CD1c-positive myeloid dendritic cell (primary cell): Measurements from ENCODE around the gene ZNF831.
A peak's percentile ranks its signal among the peaks of the same experiment; 100 is the strongest.

ENCODE experiments used
- DNase-seq: peaks from one replicate; pipeline ENCODE4 v3.0.0-alpha.2; 2016; ENCODE audit errors: extremely low spot score

The ZNF831 gene

GRCh38 chr20:59247731-59248684 is 84.4 kb downstream of the ZNF831 start:
- peak; percentile 12 for DNase-seq

GRCh38 chr20:59250293-59250692 is 86.7 kb downstream of the ZNF831 start:
- no peak for DNase-seq

GRCh38 chr20:59253325-59253724 is 89.7 kb downstream of the ZNF831 start:
- DNase-seq: peak; percentile 18

- DNase-seq: no peak
Measured at GRCh38 chr20:59253779-59254319, 90.2 kb downstream of the ZNF831 start.

DNA sequence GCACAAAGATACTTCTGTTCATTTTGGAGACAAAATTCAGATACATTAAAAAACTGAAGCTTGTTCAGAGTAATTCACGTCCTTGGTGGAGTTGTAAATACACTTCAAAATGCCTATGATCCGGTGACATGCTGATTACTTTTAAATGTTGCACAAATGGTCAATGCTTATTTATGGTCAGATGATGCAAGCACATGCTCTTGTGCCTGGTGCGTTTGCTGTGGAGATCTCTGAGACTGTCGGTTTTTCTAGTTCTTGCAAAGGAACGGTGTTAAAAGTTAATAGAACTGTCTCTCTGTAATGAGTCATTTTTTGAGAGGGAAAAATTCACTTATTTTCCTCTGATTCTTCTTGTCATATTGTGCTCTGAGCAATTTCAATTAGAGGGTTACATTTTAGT is 91.6 kb downstream of the ZNF831 start:
- DNase-seq: no peak

- DNase-seq: peak; percentile 24
Measured at GRCh38 chr20:59258221-59258621, 94.6 kb downstream of the ZNF831 start.

- no peak for DNase-seq
Measured at GRCh38 chr20:59259946-59260345, 96.3 kb downstream of the ZNF831 start.

DNA sequence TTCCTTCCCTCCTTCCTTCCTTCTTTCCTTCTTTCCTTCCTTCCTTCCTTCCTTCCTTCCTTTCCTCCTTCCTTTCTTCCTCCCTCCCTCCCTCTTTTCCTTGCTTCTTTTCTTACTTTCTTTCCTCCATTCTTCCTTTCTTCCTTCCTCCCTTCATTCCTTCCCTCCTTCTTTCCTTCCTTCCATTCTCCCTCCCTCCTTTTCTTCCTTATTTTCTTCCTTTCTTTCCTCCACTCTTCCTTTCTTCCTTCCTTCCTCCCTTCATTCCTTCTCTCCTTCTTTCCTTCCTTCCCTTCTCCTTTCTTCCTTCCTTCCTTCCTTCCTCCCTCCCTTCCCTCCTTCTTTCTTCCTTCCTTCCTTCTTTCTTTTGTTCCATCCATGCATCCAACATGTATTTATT is 101.7 kb downstream of the ZNF831 start:
- DNase-seq: no peak

DNA sequence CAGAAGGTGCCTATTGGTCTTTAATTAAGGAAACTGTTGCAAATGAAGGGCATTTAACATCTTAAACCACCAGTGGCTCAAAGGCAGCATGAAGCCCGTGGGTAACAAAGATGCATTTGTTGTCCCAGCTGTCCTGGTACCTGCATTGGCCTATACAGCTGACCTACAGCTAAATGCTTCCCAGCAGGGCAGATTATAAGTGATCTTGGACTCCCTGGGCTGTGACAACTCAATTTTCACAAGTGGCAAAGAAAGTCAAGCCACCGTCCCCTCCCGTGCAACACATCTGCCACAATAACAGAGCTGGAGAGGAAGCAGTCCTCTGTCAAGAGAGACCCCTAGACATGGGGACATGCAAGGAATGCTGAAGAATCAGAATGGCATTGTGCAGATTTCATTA is 105.2 kb downstream of the ZNF831 start:
- DNase-seq: no peak

DNA sequence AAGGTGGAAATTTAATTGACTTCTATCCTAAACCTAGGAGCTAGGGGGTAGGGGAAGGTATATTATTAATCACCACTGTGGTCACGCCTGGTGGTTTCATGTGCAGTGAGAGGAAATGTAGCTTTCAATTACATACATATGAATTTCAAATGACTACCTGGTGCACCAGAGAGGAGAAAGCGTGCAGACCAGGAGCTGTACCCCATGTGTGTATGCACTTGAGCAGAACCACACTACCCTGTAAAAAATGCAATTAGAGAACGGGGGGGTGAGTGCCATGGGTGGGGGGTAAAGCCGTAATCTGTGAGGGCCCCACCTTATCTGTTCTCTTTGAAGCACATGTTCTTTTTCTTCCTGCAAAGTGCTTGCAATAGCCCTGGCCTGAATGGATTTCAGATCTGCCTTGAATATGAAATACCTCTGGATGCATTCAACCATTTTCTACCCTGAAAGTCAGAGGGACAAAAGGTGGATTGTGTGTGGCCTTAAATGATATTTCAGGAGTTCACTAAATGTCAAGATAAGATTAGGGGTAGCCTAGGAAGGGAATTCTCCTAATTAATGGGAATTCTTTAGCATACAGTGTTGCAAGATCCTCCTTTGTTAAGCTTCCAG is 105.9 kb downstream of the ZNF831 start:
- DNase-seq: no peak

GRCh38 chr20:59270380-59270779 is 106.8 kb downstream of the ZNF831 start:
- no peak for DNase-seq

DNA sequence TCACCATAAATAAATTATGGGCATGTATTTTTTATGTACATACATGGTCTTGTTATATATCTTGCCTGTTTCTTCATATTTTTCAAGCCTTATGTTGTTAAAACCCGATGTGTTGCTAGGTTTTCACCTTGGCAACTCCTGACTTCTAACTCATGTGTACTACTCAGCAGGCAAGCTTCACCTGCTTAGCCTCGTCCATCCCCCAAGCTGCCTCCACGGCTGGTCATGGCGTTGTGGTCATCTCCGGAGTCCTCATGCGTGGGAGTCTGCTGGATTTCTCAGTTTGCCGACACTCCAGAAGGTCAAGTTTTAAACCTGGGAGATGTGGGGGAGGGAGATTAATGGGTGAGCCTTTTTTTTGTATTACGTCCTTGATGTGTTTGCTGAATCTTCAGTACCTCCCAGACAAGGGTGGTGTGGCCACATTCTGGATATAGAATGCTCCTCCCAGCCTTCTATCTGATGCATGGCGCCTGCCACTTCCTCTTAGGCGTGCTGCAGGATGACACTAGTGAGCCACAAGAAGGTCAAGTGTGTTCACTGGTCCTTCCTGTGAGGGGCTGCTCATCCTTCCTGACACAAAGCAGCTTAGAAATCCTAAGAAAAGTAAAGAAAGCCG is 110.2 kb downstream of the ZNF831 start:
- no peak for DNase-seq

- DNase-seq: no peak
Measured at GRCh38 chr20:59276938-59277337, 113.3 kb downstream of the ZNF831 start.

GRCh38 chr20:59284470-59284869 is 120.8 kb downstream of the ZNF831 start:
- DNase-seq: no peak

DNA sequence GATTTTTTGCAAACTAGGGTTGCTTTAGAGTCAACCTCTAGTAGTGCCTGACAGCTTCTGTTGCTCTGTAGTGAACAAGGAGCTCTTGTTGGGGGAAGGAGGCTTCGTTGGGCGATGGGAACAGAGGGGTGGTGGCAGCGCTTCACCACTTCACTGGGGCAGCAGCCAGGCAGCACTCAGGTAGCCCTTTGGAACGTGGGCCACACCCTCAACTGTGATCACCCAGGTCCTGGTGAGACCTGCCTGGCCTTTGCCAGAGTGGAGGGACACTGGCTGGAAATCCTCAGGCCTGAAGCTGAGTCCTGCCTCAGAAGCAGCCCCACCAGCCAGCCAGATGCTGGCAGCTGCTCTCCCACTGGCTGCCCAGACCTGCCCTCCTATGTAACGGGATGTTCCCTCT is 126.4 kb downstream of the ZNF831 start:
- no peak for DNase-seq

GRCh38 chr20:59291740-59292383 is 128.2 kb downstream of the ZNF831 start:
- DNase-seq: no peak

DNA sequence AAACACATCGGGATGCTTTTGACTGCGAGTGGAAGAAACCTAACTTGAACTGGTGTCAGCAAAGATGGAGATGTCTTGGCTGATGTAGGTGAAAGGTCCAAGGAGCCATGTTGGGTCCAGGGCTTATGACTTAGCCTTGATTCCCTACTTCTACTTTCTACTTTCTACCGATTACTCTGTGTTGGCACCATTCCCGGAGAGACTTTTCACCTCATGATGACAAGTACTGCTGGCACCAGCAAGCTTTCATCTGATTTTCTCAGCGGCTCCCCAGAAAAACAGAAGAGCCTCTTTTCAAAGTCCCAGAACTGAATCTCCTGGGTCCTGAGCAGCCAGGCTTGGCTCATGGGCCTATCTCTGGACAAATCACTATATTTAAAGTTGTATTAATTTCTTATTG is 131.9 kb downstream of the ZNF831 start:
- no peak for DNase-seq

GRCh38 chr20:59297686-59298085 is 134.1 kb downstream of the ZNF831 start:
- no peak for DNase-seq

DNA sequence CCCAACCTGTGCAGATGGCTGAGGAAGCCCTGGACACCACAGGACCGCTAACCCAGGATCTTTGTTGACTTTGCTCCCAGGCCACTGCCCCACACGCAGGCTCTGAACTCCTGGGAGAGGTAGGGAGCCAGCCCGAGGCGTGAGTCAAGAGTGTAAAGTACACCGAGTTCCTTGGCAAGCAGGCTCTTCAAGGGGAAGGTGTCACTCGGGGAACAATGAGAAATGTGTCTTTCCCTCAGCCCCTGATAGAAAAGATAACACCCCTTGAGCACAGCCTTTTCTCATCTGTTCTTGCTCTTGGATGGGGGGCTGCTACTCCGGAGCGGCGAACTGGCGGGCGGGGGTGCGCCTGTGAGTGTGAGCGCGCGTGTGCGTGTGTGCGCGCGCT is 136.3 kb downstream of the ZNF831 start:
- DNase-seq: no peak

DNA sequence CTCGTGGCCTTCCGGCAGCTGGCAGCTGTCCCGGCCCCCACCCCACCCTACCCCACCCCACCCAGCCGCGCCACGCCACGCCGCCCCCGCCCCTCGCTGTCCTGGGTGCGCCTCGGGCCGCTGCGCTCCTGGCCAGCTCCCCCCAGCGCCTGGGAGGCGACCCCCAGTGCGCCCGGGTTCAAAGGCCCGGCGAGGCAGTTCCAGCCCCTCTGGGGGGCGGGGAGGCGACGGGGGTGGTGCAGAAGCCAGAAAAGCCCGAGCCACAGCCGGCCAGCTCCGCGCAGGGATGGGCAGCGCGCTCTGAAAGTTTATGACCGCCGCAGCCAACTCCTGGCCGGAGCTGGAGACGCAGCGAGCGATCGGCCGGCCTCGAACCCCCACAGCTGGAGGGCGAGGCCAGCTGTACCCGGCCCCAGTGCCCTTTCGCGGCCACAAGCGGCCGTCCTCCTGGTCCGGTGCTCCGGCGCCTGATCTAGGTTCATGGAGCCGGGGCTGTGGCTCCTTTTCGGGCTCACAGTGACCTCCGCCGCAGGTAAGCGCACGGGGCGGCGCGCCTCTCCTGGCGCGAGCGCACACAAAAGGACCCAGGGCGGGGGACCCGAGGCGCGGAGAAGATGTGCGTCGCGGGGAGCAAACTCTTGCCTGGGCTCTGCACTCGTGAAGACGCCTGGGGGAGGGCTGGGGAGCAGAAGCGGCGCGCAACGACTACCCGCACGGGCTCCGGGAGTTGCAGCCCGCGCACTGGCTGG is 136.9 kb downstream of the ZNF831 start, which contains the start of gene EDN3:
Gene EDN3, plus strand, starts transcription at position 279 of the 749 bp plus-strand sequence. Its CDS starts 202 bp downstream, at position 481.
- no peak for DNase-seq

- no peak for DNase-seq
Measured at GRCh38 chr20:59301343-59302007, 137.9 kb downstream of the ZNF831 start.
